GM18502 (cell line): ENCODE measurements around the gene SRGAP2C.
"Not testable (repeated sequence)": the region's sequence is repeated elsewhere in the genome, so short reads cannot be mapped to it uniquely, and the experiment has no call there.

ENCODE experiments used
- ATAC-seq: cut with Tn5 transposase; IDR thresholded peaks from one replicate; pipeline ENCODE4 v1.9.1; 2021; ENCODE audit warnings: mild to moderate bottlenecking; ENCODE audit not compliant: unreplicated experiment, poor library complexity

SRGAP2C gene

DNA sequence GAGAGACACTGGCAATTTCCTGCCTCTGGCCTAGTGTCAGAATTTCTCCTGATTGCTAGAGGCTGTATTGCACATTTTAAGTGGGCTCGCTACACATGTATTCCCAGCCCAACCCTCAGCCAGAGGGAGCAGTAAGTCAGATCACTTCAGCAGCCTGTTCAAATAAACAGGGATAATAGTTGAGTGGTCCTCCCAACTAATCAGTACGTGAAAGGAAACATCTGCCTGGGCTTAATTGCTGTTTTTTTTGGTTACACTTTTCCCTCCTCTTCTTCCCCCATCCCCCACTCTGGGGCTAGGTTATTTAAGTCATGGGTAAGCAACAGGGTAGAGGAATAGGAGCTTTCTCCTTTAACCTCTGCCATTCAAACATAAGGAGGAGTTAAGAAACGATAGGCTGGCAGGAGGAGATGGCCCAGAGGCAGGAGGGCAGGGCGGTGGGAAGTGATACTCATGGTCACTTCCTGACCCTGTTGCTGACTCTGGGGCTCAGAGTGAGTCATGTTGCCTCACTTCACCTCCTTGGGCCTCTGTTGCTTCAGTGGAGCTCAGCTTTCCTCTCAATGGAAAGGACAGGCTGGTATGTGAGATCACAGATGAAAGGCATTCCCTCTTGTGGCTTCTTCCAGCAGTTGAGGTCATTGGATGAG lies 177.6 kb downstream of the SRGAP2C start:
- not testable (repeated sequence) for ATAC-seq

DNA sequence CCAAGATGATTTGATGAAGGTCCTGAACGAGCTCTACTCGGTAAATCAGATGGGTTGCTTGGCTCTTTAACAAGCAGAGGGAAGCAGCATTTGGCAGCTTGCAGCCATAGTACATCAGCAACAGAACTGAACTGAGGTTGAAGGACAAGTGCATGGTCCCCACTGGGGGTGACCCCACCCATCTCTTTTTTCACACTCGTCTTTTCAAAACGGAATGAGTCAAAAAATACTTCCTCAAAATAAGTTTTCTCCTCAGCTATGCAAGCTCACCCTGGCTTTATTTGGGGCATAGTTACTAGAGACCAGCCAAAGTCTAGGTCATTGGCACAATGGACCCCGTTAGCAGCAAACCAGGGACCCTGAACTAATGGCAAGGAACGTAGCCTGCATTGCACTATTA lies 180.5 kb downstream of the SRGAP2C start:
- not testable (repeated sequence) for ATAC-seq

GRCh38 chr1:121365723-121366122 lies 180.9 kb downstream of the SRGAP2C start:
- ATAC-seq, result not testable (repeated sequence)

DNA sequence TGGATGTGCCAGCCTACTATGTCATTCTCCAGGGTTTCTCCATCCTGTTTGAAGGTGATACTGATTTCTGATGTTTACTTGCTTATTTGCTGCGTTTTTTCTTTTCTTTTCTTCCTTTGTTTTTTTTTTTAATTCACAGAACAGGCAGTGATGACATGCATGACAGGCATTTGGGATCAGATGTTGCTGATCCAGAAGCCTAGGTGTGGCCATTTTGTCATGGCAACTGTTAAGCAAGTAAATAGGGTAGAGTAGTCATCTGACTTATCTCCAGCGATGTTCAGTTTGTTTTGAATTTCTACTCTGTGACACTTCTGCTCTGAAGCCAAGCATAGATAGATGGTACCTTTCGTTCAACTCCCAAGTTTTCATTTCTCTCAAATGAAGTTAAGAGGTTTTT lies 181.4 kb downstream of the SRGAP2C start:
- not testable (repeated sequence) for ATAC-seq

GRCh38 chr1:121368910-121369309 lies 184.1 kb downstream of the SRGAP2C start:
- not testable (repeated sequence) for ATAC-seq

- ATAC-seq, result not testable (repeated sequence)
These were observed 185.2 kb downstream of the SRGAP2C start for GRCh38 chr1:121369959-121370358.

- not testable (repeated sequence) for ATAC-seq
These were observed 190.1 kb downstream of the SRGAP2C start for GRCh38 chr1:121374851-121375367.

DNA sequence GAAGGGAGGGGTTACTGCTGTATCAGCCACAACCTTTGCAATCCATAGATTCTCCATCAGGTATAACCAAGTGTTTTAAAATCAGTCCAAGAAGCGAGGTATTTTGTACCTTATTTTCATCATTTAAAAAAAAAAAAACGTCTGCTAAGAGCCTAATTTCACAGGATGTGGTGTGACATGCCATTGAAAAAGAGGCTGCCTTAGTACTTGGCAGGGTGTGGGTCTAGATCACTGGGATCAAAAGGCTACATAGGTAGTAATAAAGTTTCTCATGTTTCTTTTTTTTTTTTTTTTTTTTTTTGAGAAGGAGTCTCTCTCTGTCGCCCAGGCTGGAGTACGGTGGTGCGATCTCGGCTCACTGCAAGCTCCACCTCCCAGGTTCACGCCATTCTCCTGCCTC lies 192.2 kb downstream of the SRGAP2C start:
- not testable (repeated sequence) for ATAC-seq

DNA sequence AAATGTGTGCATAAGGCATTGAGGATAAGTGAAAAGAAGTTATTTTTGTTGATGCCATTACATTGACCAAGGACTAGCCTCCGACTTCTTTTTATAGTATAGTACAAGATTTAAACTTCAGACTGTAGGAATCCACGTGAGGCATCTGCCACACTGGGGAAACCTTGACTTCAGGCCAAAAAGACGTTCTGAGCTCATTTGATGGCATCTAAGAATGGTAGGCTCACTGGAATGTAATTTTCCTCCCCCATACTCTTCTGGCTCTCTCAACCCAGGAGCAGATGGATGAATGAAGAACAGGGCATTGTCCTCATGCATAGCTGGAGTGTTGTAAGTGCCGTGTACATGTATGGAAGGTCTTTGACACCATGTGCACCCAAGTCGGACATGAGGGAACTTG lies 194.0 kb downstream of the SRGAP2C start:
- not testable (repeated sequence) for ATAC-seq

DNA sequence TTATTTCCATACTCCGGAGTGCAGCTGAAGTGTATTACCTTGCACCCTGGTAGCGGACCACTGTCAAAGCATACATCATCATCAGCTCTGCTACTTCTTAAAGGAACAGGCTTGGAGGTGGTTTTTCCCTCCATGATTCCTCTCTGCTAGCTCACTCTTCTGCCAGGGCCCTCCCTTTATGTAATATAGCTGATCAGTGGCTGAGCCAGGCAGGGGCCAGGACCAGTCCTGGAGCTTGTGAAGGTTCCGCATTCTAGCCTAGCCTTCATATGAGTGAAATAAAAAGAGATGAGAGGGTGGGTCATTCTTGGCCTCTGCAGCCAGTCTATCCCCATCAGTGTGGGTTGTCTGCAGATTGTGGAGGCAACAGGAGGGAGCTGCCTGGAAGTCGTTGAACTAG lies 200.0 kb downstream of the SRGAP2C start:
- not testable (repeated sequence) for ATAC-seq

DNA sequence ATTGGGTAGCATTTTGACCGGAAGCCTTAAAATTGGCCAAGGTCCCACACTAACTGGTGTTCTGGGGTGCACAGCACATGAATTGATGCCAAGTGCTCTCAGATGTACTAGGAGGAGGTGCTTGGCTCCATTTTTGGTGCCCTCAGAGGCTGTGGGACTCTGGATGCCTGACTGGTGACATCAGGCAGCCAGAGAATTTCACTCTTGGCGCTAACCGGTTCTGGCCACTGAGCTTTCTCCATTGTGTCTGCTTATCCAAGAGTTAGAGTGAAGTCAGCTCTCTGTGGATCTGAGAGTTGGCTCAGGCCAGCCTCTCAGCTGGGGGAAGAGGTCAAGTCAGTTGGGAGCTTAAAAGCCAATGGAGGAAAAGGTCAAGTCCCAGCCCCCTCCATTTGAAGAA lies 200.4 kb downstream of the SRGAP2C start:
- not testable (repeated sequence) for ATAC-seq

DNA sequence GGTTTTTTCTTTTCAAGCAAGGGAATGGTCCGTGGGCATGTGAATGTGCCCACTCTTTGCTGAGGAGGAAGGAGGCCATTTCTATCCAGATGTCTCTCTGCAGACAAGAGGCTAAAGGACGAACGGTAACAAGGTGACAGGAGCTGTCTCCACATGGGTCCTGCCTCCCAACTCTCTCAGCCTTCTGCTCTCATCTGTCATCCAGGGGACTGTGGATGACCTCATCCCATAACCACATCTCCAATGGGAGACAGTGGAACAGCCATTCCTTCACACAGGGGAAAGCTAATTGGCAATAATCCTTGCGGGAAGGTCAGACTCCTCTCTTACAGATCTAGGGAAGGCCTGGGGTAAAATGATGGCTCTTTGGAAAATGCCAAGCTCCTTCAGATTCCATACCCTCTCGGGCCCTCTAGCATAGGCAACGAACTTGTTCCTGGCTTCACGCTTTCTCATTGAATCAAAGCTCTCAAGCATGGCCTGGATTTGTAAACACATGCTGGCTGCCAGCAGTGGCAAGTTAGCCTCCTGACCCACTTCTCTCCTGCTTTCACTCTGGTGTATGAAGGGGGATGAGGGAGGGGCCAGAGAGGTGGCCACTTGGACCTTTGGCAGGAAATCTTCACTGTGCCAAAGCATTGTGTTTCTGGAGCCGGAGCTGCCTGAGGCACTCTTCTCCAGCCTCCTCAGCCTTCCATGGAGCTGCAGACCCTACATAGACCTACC lies 201.0 kb downstream of the SRGAP2C start:
- ATAC-seq, result not testable (repeated sequence)

DNA sequence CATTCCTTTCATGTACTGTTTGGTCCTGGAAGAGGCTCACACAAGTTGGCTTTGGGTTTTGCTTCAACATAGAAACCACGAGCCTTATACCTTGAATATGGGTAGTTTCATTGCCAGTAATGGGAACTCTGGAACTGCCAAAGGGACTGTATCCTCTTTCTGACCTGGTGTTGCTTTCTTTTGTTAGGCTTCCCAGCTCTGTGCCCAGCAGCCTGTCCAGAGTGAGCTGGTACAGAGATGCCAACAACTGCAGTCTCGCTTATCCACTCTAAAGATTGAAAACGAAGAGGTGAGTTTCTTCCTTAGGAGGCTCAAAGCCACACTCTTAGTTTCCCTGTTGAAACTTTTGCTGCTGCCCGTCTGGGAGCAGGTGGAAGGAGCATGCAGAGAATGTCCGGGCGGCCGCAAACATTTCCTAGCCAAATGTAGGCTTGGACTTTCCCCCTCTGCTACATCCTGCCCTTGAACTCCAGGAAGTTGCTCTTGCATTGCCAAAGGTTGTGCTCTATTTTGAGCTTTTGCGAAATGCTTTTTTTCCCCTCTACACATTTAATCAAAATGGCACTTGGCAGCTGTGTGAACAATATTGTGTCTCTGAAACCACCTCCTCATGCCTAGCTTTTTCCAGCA lies 201.7 kb downstream of the SRGAP2C start:
- ATAC-seq, result not testable (repeated sequence)

DNA sequence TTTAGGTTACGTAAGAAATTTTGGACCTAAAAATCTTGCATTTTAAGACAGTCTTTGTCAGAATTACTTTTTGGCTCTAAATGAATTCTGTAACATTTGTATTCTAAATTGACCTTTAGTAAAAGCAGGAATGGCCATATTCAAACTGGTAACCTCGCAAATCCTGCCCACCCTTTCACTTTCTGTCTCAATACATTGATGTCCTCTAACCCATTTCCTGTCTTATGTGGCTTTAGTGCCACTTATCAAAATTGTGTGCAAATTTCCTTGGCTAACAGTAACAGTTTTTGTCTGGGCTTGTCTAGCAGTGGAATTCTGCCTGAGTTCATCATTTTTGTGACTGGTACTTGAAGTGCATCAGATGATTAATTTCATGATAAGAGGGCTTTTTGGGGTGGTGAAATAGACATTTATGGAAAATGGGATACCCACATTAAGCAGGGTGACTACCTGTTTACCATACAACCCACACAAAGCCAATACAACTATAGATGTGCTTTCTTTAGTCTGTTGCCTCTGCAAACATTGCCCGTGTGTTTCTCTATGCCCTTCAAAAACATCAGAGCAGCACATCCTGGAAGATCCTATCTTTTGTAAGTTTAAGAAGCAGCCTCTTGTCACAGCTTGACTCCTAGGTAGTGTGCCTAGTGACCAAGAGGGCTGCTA lies 205.3 kb downstream of the SRGAP2C start:
- ATAC-seq, result not testable (repeated sequence)

DNA sequence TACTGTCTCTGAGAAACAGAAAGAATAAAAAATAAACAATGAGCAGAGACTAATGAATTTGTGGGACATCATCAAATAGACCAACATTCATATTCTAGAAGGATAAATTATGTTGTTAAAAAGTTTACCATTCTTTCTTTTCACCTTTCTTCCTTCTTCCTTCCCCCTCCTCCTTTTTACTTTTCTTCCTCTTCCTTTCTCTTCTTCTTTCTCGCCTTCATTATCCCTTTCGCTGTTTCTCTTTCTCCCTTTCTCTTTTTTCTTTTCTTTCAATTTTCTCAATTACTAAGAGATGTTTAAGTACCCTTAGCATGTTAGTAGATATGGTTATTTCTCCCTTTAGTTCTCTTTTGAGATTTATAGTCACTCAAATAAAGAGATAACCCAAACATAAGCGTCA lies 207.4 kb downstream of the SRGAP2C start:
- not testable (repeated sequence) for ATAC-seq

DNA sequence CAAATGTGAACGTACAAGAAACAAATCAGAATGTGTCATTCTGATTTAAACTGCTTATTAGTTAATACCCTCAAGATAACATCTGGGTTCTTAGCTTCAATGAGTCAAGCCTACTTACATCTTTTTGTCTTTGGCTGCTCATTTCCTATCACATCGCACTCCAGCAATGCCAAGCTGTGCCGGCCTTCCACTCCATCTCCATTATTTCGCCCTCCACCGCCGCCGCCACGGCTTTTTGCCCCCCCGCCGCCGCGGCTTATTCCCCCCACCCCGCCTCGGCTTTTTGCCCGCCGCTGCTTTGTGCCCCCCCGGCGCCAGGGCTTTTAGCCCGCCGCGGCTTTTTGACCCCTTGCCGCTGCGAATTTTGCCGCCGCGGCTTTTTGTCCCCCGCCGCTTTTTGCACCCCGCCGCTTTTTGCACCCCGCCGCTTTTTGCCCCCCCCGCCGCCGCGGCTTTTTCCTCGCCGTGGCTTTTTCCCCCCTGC lies 211.0 kb downstream of the SRGAP2C start:
- not testable (repeated sequence) for ATAC-seq

GRCh38 chr1:121396335-121397081 lies 211.7 kb downstream of the SRGAP2C start:
- not testable (repeated sequence) for ATAC-seq

DNA sequence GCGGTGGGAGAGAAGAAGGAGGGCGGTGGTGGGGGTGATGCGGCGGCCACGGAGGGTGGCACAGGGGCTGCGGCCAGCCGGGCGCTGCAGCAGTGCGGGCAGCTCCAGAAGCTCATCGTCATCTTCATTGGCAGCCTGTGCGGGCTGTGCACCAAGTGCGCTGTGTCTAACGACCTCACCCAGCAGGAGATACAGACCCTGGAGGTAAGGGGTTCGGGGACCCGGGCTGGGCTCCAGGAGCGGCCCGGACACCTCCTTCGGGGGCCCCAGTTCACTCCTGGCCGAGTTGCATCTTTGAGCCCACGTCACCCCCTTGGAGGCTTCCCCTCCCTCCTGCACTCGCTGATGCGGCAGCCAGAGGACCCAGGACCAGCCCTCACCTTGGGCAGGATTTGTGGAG lies 212.3 kb downstream of the SRGAP2C start:
- not testable (repeated sequence) for ATAC-seq

DNA sequence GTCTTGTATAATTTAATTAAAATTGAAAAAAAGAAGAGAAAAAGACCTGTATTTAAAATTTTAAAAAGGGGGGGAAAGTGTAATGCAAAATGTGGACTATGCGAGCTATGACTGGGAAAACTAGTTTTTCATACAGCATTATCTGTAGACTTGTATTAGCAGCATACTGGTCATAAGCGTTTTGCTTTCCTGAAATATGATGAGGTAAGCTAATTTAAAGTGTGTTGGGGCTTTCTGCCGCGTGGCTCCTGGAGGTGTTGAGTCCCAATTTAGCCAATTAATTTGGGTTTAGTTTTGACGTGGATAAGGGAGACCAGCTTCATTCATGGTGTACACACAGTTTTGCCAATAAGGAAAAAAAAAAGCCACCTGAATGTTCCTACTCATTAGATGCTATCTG lies 214.4 kb downstream of the SRGAP2C start:
- ATAC-seq, result not testable (repeated sequence)

DNA sequence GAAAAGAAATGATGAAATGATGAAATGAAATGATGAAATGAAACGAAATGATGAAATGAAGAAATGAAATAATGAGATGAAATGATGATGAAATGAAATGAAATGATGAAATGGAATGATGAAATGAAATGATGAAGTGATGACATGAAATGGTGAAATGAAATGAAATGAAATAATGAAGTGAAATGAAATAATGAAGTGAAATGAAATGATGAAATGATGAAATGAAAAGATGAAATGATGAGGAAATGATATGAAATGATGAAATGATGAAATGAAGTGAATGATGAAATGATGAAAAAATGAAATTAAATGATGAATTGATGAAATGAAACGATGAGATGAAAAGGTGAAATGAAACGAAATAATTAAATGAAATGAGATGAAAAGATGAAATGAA lies 215.3 kb downstream of the SRGAP2C start:
- not testable (repeated sequence) for ATAC-seq
